B cell (primary cell): Measurements from ENCODE around the gene LAMC2. TPM values are rescaled to one million over a fixed set of nuclear protein-coding genes. Genes with fewer than 3 reads are reported as not detected.

Experiments
- ATAC-seq: fragments of 200-7000 bp; cut with Tn5 transposase; one replicate; pipeline ENCODE4 v1.10.0; 2021; ENCODE audit warnings: low read depth, mild to moderate bottlenecking, moderate number of reproducible peaks, moderate library complexity
- CTCF ChIA-PET: fragments of 350-600 bp; sonication (Branson Sonifier 250); formaldehyde crosslinking; loops from one replicate; lab custom pipeline; 2021; ENCODE audit warnings: antibody characterized with exemption, inconsistent platforms; lab: Charles Lee
- POLR2A ChIA-PET: fragments of 350-600 bp; sonication (Branson Sonifier 250); formaldehyde crosslinking; loops from one replicate; lab custom pipeline; 2021; ENCODE audit warnings: antibody characterized with exemption; lab: Charles Lee
- DNase-seq: peaks from one replicate; pipeline ENCODE4 v3.0.0; 2013
- H2AFZ ChIP-seq: 2 replicates; pipeline ENCODE4 v1.6.1; 2012; ENCODE audit warnings: mild to moderate bottlenecking, low read depth, low read length; ENCODE audit not compliant: insufficient read depth, poor library complexity, severe bottlenecking
- H3K27ac ChIP-seq, 2 donors: 1 replicate in 1 of 2; 2 replicates in 1 of 2; pipeline ENCODE4 v1.5.1; 2012 to 2013; ENCODE audit warnings: low read length in 2 of 2, mild to moderate bottlenecking in 2 of 2, moderate library complexity in 1 of 2
- H3K27me3 ChIP-seq, 4 experiments: fragments of 200-600 bp in 1 of 4; sonication (generic) in 1 of 4; replicated peaks in 1 of 4; 1 replicate in 2 of 4; 2 replicates in 2 of 4; pipeline versions ENCODE4 v1.6.1 to v1.7.0; 2013 to 2016; ENCODE audit warnings: low read length in 3 of 4, mild to moderate bottlenecking in 2 of 4, mixed read lengths in 1 of 4, moderate library complexity in 1 of 4; ENCODE audit not compliant: insufficient read depth in 4 of 4, control insufficient read depth in 3 of 4; ENCODE audit errors: control extremely low read depth in 1 of 4
- H3K36me3 ChIP-seq, 2 experiments: replicated peaks in 1 of 2; 1 replicate in 1 of 2; 2 replicates in 1 of 2; pipeline versions ENCODE4 v1.6.1 to v1.7.1; 2013; ENCODE audit warnings: low read length in 1 of 2; ENCODE audit not compliant: insufficient read depth in 2 of 2, control insufficient read depth in 1 of 2; ENCODE audit errors: control extremely low read depth in 1 of 2, extremely low read depth in 1 of 2
- H3K4me1 ChIP-seq, 2 donors: fragments of 200-600 bp in 1 of 2; sonication (generic) in 1 of 2; 1 replicate in 1 of 2; 2 replicates in 1 of 2; pipeline versions ENCODE4 v1.5.1 to v1.6.1; 2013 to 2017; ENCODE audit warnings: low read length in 2 of 2; ENCODE audit not compliant: control insufficient read depth in 2 of 2, insufficient read depth in 2 of 2
- H3K4me2 ChIP-seq: replicated peaks from 2 replicates; pipeline ENCODE3; 2012; ENCODE audit warnings: mild to moderate bottlenecking, low read depth, low read length; ENCODE audit not compliant: poor library complexity, severe bottlenecking
- H3K4me3 ChIP-seq, 5 experiments: fragments of 200-600 bp in 1 of 5; sonication (generic) in 1 of 5; 1 replicate in 3 of 5; 2 replicates in 2 of 5; pipeline versions ENCODE4 v1.5.1 to v1.7.0; 2011 to 2016; ENCODE audit warnings: low read length in 4 of 5, mild to moderate bottlenecking in 4 of 5, low read depth in 2 of 5, control low read depth in 1 of 5, moderate library complexity in 1 of 5; ENCODE audit not compliant: insufficient read depth in 1 of 5; ENCODE audit errors: control extremely low read depth in 1 of 5, extremely low read depth in 1 of 5
- H3K79me2 ChIP-seq: fragments of 200-600 bp; sonication (generic); one replicate; pipeline ENCODE4 v1.6.0; 2016; ENCODE audit warnings: low read length; ENCODE audit not compliant: control insufficient read depth, insufficient read depth
- H3K9ac ChIP-seq: fragments of 200-600 bp; sonication (generic); 2 replicates; pipeline ENCODE4 v1.6.1; 2017; ENCODE audit warnings: mild to moderate bottlenecking, low read length, moderate library complexity
- H3K9me3 ChIP-seq, 3 donors: one replicate each; pipeline versions ENCODE4 v1.6.1 to v1.7.1; 2013; ENCODE audit warnings: low read length in 2 of 3; ENCODE audit not compliant: control insufficient read depth in 2 of 3, insufficient read depth in 1 of 3; ENCODE audit errors: control extremely low read depth in 1 of 3
- H4K20me1 ChIP-seq: 2 replicates; pipeline ENCODE4 v1.6.0; 2012; ENCODE audit warnings: mild to moderate bottlenecking, low read length; ENCODE audit not compliant: insufficient read depth, control insufficient read depth, poor library complexity, severe bottlenecking
- H3K27ac Mint-ChIP-seq: one replicate; pipeline ENCODE4 v1.8.0; 2021; ENCODE audit warnings: mixed read lengths
- H3K27me3 Mint-ChIP-seq: one replicate; pipeline ENCODE4 v1.8.0; 2021; ENCODE audit warnings: mixed read lengths
- H3K4me1 Mint-ChIP-seq: one replicate; pipeline ENCODE4 v1.8.0; 2021; ENCODE audit warnings: mixed read lengths
- H3K4me3 Mint-ChIP-seq: one replicate; pipeline ENCODE4 v1.8.0; 2021; ENCODE audit warnings: mixed read lengths
- H3K9me3 Mint-ChIP-seq: one replicate; pipeline ENCODE4 v1.8.0; 2022; ENCODE audit warnings: mixed read lengths; ENCODE audit not compliant: insufficient read depth
- EZH2 ChIP-seq: IDR thresholded peaks from 2 replicates; pipeline ENCODE4 v1.6.1; 2012; ENCODE audit warnings: borderline replicate concordance, low read depth, mild to moderate bottlenecking, moderate library complexity, low read length; ENCODE audit not compliant: insufficient read depth, poor library complexity, severe bottlenecking
- WGBS: methylation state at CpG from one replicate; pipeline ENCODE4 v1.1.5; 2013; ENCODE audit warnings: missing lambda C conversion rate; ENCODE audit not compliant: insufficient coverage; 5-methylcytosine and 5-hydroxymethylcytosine counted together
- intact Hi-C: fragments of 100-400 bp; cut with micrococcal nuclease; formaldehyde crosslinking; loops from one replicate; pipeline ENCODE4 v1.10.0; 2022
- polyA plus RNA-seq: library from polyadenylated mRNA; depleted of rRNA; stranded (reverse); fragments of >200 nt; gene quantifications from 2 replicates; pipeline ENCODE4 v1.2.3, GENCODE V29; 2012
- total RNA-seq, 2 donors: library from RNA; stranded (reverse); fragments of 120-200 nt in 1 of 2; gene quantifications; 1 replicate in 1 of 2; 2 replicates in 1 of 2; pipeline versions ENCODE4 v1.2.3 to v1.2.4, GENCODE V29; 2013 to 2022
- TF ChIP-seq, protein P1 (sequence below): fragments of 200-600 bp; IDR thresholded peaks from one replicate; pipeline ENCODE4 v1.8.0; 2022; ENCODE audit warnings: antibody characterized with exemption, mild to moderate bottlenecking

LAMC2 gene
- total and polyA plus RNA-seq, 2 donors (not counting 1 experiment from before 2014, with no cell fraction given) = not detected

DNA sequence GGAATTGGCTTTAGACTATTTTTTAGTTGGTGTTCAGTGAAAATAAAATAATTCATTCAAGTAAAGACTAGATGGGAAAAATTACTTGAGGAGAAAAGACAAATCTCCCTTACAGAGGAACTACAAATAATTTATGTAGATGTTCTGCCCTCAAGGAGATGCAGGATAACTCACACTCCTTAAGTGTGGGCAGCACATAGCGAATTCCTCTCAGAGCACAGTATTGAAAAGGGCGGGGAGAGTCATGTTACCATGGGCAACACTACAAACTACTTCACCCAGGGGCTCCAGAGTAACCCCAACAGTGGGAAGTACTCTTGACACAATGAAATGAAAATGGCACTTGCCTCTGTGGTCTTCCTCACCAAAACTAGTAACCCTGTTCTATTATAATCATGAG lies 20.6 kb upstream of the LAMC2 start:
- no peak overlapping the region for H3K4me2 ChIP-seq
- H3K9ac ChIP-seq = no peak overlapping the region
- TF ChIP-seq, protein P1, sequence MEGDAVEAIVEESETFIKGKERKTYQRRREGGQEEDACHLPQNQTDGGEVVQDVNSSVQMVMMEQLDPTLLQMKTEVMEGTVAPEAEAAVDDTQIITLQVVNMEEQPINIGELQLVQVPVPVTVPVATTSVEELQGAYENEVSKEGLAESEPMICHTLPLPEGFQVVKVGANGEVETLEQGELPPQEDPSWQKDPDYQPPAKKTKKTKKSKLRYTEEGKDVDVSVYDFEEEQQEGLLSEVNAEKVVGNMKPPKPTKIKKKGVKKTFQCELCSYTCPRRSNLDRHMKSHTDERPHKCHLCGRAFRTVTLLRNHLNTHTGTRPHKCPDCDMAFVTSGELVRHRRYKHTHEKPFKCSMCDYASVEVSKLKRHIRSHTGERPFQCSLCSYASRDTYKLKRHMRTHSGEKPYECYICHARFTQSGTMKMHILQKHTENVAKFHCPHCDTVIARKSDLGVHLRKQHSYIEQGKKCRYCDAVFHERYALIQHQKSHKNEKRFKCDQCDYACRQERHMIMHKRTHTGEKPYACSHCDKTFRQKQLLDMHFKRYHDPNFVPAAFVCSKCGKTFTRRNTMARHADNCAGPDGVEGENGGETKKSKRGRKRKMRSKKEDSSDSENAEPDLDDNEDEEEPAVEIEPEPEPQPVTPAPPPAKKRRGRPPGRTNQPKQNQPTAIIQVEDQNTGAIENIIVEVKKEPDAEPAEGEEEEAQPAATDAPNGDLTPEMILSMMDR = no peak
- TF ChIP-seq EZH2 = no peak
- ChIA-PET POLR2A (no interaction called here), CTCF (no interaction called here)
- no peaks in the 10 kb centered on the region for H3K4me1 ChIP-seq
- H2AFZ ChIP-seq = no peak overlapping the region
- ATAC-seq (no peak), DNase-seq (no peak)
- no peak overlapping the region for H3K4me3 ChIP-seq
- peaks cover 0 to 2% (median 1%) of the 10 kb centered on the region in 3 donors for H3K9me3 ChIP-seq
- Mint-ChIP-seq H3K27ac (no peak overlapping the region), H3K9me3 (no peaks in the 10 kb centered on the region), H3K4me3 (no peak overlapping the region), H3K27me3 (peaks cover 13% of the 10 kb centered on the region), H3K4me1 (no peaks in the 10 kb centered on the region)
- H3K79me2 ChIP-seq = no peaks in the 10 kb centered on the region
- H3K27ac ChIP-seq = no peak overlapping the region
- H3K27me3 ChIP-seq = peaks cover 0 to 8% (median 1%) of the 10 kb centered on the region in 4 experiments
- no CpG with 5 or more reads among the region's 2 CpGs for WGBS
- intact Hi-C loops = no loop called here
- H3K36me3 ChIP-seq = no peaks in the 10 kb centered on the region
- no peaks in the 10 kb centered on the region for H4K20me1 ChIP-seq

DNA sequence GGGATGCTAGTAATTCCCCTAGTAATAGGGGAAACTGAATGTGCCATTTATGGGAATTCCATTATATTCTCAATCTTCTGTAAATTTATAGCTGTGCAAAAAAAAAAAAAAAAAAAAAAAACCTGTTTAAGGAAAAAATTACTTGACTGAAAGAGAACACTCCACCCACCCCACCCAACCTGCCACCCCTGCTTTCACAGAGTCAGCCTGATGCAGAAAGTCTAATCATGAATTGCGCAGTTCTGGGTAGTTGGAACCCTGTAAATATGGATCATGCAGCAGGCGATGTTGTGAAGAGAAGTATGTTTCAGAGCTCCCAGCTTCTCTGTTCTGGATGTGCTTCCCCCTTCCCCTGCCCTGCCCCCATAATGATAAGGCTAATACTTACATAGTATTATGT lies 19.6 kb upstream of the LAMC2 start:
- peaks cover 14% of the 10 kb centered on the region for H3K27me3 Mint-ChIP-seq

More for the DNA sequence above, 19.6 kb upstream of the LAMC2 start:
- ChIA-PET POLR2A (no interaction called here), CTCF (no interaction called here)
- Histone ChIP-seq H3K27ac (no peak overlapping the region), H3K4me1 (no peaks in the 10 kb centered on the region), H4K20me1 (no peaks in the 10 kb centered on the region), H3K9ac (no peak overlapping the region), H3K79me2 (no peaks in the 10 kb centered on the region), H3K27me3 (peaks cover 0 to 8% (median 0%) of the 10 kb centered on the region in 4 experiments), H3K4me2 (no peak overlapping the region), H3K36me3 (no peaks in the 10 kb centered on the region), H3K4me3 (no peak overlapping the region), H2AFZ (no peak overlapping the region), H3K9me3 (peaks cover 0 to 1% (median 0%) of the 10 kb centered on the region in 3 donors)
- DNase-seq (no peak), ATAC-seq (no peak)
- H3K27ac Mint-ChIP-seq = no peak overlapping the region
- TF ChIP-seq, protein P1 = no peak
- TF ChIP-seq EZH2 = no peak
- intact Hi-C loops = no loop called here
- WGBS = no CpG with 5 or more reads among the region's 2 CpGs
- H3K4me1 Mint-ChIP-seq = no peaks in the 10 kb centered on the region
- no peaks in the 10 kb centered on the region for H3K9me3 Mint-ChIP-seq
- H3K4me3 Mint-ChIP-seq = no peak overlapping the region
